Activated CD4-positive, alpha-beta T cell treated with anti-CD3 and anti-CD28 coated beads, Interleukin-2, amount 50 U/mL, for 24 hours (primary cell): ENCODE results near the gene LIG1.

Experiments used
- DNase-seq, 2 donors: peaks; one replicate each; pipeline ENCODE4 v3.0.0-alpha.2; 2020; ENCODE audit warnings: low read depth in 1 of 2, low spot score in 1 of 2

The LIG1 gene

GRCh38 chr19:48182434-48182833 is 12.3 kb upstream of the LIG1 start:
- no peak for DNase-seq

- DNase-seq = no peak
Measured at GRCh38 chr19:48181505-48181904, 11.4 kb upstream of the LIG1 start.

- no peak for DNase-seq
Measured at GRCh38 chr19:48176226-48176625, 6.1 kb upstream of the LIG1 start.

- no peak for DNase-seq
Measured at GRCh38 chr19:48175578-48175977, 5.4 kb upstream of the LIG1 start.

- DNase-seq = no peak
Measured at GRCh38 chr19:48174445-48175030, 4.4 kb upstream of the LIG1 start.

GRCh38 chr19:48171710-48172109 is 1.6 kb upstream of the LIG1 start:
- DNase-seq = no peak

- peak in 1 of 2 donors; percentile 7 for DNase-seq
Measured at GRCh38 chr19:48170817-48171347, 738 bp upstream of the LIG1 start.

- peak; percentile 82 to 89 for DNase-seq
Measured at GRCh38 chr19:48169578-48169938, 586 bp downstream of the LIG1 start.

- no peak for DNase-seq
Measured at GRCh38 chr19:48168689-48169088, 1.5 kb downstream of the LIG1 start.

GRCh38 chr19:48158210-48158790 is 11.8 kb downstream of the LIG1 start:
- no peak for DNase-seq

- no peak for DNase-seq
Measured at GRCh38 chr19:48154003-48154402, 16.1 kb downstream of the LIG1 start.

GRCh38 chr19:48152551-48152950 is 17.6 kb downstream of the LIG1 start:
- peak; percentile 43 to 55 for DNase-seq

GRCh38 chr19:48149430-48149829 is 20.7 kb downstream of the LIG1 start:
- DNase-seq = no peak

GRCh38 chr19:48148576-48148975 is 21.6 kb downstream of the LIG1 start:
- no peak for DNase-seq

- DNase-seq = no peak
Measured at GRCh38 chr19:48147597-48148175, 22.5 kb downstream of the LIG1 start.

GRCh38 chr19:48139053-48139452 is 31.1 kb downstream of the LIG1 start:
- DNase-seq = no peak

GRCh38 chr19:48137411-48137810 is 32.7 kb downstream of the LIG1 start:
- no peak for DNase-seq

GRCh38 chr19:48136547-48136946 is 33.6 kb downstream of the LIG1 start:
- DNase-seq = no peak

- DNase-seq = no peak
Measured at GRCh38 chr19:48135411-48135810, 34.7 kb downstream of the LIG1 start.

- no peak for DNase-seq
Measured at GRCh38 chr19:48133094-48133493, 37.0 kb downstream of the LIG1 start.

- no peak for DNase-seq
Measured at GRCh38 chr19:48127561-48127960, 42.6 kb downstream of the LIG1 start.

- peak in 1 of 2 donors; percentile 9 for DNase-seq
Measured at GRCh38 chr19:48123907-48124651, 46.1 kb downstream of the LIG1 start.
